Colon (tissue), 2 donors: ENCODE data around the gene MIB1.

Experiments used
- FAIRE-seq: peaks from 2 replicates; lab custom pipeline; 2012; peaks lifted over from hg19 to GRCh38; lab: Jason Lieb, UNC
- donor health status: control.
- donor health status: control.

Gene MIB1

GRCh38 chr18:21815101-21815500, 74.5 kb downstream of the MIB1 start:
- no peak for FAIRE-seq

- FAIRE-seq = peak; percentile 53
These were observed 79.6 kb downstream of the MIB1 start for GRCh38 chr18:21820033-21820810.

DNA sequence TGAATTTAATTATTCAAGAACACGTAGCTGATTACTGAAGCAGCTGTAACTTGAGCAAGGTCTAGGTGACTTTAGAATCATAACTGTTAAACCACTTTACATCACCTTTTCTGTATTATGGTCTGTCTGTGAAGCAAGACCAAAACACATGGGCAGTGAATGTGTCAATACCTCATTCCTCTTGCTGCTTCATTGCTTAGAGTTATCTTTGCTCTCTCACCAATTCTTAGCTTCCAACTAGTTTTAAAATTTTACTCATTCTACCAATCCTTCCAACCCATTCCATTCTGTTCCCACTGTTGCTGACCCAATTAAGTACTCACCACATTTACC, 80.2 kb downstream of the MIB1 start:
- no peak for FAIRE-seq

DNA sequence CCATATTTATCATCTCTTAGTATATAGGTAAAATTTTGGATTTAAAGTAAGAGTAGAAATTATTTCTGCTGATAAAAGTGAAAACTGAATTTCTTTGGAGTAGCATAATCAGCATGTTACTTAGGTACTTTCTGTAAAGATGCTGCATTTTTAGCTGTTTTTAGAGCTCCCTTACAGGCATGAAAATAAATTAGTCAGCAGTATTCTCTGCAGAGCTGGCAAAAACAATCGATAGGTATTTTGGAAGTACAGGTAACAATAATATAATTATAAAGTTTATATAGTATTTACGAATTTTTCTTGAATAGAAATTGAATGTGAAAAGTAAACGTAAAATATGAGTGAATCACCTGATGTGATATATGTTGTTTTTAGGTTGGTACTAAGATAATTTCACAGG, 83.3 kb downstream of the MIB1 start:
- FAIRE-seq = no peak

DNA sequence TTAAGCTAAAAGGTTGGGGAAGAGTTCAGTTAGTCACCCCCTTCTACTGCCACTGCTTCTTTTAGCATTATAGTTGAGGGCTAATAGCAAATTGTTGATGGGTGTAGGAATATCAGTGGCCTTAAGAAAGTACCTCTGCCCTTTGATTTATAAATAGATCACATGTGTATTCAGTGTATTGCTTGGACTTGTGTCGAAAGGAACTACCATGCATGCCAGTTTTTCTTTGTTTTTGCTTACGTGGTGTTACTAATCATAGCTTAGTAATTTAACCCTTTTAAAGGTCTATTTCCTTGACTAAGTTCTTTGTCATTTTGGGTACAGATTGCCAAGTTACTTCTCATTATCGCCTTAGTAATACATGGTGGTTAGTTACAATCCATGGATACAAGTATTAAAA, 85.6 kb downstream of the MIB1 start:
- FAIRE-seq = no peak

GRCh38 chr18:21826641-21827302, 86.2 kb downstream of the MIB1 start:
- FAIRE-seq = no peak

GRCh38 chr18:21830532-21830931, 89.9 kb downstream of the MIB1 start:
- FAIRE-seq = no peak

- FAIRE-seq = no peak
These were observed 90.8 kb downstream of the MIB1 start for GRCh38 chr18:21831413-21831831.

GRCh38 chr18:21833604-21834298, 93.2 kb downstream of the MIB1 start:
- FAIRE-seq = no peak

- no peak for FAIRE-seq
These were observed 93.7 kb downstream of the MIB1 start for GRCh38 chr18:21834299-21834660.

DNA sequence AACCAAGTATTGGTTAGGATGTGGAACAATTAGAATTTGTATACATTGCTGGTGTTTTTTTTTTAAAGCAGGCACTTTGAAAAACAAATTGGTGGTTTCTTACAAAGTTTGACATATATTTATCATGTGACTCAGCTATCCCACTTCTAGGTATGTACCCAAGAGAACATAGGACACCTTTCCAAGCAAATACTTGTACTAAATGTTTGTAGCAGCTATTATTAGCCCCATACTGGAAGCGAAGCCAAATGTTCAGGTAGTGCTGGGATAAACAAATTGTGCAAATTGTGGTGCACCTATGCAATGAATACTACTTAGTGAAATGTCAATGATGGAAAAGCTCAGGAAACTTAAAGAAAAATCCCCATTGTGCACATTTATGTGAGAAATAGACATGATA, 101.0 kb downstream of the MIB1 start:
- no peak for FAIRE-seq

DNA sequence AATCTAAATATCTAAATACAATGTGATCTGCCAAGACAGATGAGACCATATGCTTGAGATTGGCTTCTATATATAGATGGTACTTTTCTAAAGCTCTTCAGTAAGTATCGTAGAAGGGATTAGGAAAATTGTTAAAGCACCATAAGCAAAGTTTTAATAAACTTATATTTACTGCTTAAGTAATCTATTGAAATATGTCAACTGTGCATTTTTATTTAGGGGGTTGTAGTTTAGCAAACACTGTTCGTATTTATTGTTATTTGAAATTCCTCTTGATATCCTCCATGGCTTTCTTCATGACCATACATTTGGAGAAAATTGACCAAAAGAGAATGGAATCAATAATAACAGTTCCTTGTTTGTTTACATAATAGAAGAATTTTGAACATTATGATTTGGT, 102.7 kb downstream of the MIB1 start:
- FAIRE-seq = no peak

DNA sequence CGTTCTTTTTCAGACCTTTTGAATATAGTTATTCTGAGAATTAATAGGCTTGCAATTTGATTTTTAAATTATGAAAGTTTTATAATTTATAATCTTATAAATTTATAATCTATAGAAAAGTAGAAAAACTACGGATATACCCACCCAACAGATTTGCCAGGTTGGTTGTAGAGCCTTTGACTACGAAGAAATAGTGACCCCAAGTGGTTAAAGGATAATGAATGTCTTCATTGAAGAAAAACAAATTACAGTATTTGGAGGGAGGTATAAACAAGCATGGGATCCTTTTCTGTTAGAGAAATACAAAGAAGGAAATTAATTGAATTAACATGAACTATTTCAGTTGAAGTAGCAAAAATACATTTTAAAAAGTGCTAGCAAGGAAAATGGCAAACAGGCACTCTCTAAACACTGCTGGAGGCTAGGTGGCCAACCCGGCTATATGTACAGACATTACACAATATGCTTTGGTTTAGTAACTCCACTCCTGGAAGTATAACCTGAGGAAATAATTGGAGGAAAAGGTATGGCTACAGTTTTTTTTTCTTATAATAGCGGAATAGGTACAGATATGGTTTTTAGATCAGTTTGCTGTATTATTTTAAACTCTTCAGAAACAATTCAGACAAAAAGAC, 110.9 kb downstream of the MIB1 start:
- FAIRE-seq = peak; percentile 10

- no peak for FAIRE-seq
These were observed 112.4 kb downstream of the MIB1 start for GRCh38 chr18:21853016-21853415.

DNA sequence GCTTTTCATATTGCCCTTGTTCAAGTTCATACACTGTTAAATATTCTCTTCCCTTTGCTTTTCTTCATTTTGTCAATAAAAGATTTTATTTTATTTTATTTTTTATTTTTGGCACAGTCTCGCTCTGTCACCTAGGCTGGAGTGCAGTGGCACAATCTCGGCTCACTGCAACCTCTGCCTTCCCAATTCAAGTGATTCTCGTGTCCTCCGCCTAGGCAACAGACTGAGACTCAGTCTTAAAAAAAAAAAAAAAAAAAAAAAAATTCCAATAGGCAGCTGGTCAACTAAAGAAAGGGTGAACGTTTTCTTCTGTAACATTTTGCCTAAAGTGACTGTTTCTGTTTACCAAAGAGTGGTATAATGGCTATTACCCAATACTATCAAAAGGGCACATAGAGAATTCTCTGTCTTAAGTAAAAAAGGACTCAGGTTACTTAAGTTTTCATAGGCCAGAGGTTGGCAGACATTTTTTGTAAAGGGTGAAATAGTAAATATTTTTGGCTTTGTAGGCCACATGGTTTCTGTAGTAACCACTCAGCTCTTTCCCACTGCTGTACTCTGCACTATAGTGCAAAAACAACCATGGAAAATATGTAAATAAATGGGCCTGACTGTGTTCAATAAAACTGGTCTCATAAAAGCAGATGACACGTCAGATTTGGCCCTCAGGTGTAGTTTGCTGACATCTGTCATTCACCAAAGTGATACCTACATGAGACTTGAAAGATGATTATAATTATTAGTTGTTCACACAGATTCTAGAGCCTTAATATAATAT, 113.4 kb downstream of the MIB1 start:
- FAIRE-seq = no peak

GRCh38 chr18:21855432-21855831, 114.8 kb downstream of the MIB1 start:
- no peak for FAIRE-seq

GRCh38 chr18:21857871-21858270, 117.3 kb downstream of the MIB1 start:
- FAIRE-seq = no peak

GRCh38 chr18:21858544-21858943, 118.0 kb downstream of the MIB1 start:
- FAIRE-seq = no peak

DNA sequence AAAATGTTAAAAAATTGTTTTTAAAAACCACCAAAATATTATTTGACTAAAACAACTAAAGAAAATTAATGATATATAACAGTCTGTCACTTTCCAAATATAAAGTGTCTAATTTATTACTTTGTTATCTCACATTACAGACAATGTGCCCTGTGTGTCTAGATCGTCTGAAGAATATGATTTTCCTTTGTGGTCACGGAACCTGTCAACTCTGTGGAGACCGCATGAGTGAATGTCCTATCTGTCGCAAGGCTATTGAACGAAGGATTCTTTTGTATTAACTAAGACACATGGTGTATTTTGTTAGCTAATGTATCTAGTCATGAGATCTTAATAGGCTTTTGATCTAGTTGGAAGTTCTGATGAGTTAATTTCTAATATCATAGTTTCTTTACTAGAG, 123.8 kb downstream of the MIB1 start:
- no peak for FAIRE-seq

DNA sequence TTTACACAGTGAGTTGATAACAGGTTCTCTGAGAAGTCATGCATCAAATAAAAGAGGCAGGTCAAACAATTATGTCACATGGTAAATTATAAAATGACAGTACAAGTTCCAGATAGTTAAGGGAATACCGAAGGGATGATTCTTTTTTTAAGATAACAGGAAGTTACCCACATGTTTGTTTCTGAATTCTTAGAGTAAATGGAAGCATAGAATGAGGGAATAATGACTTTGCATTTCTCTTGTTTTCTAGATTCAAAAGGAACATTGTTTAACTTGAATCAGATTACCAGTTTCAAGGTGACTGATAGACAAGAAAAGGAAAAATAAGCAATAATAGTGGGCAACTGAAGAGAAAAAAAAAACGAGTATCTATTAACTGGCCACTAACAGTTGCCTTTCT, 124.5 kb downstream of the MIB1 start:
- no peak for FAIRE-seq

GRCh38 chr18:21868770-21869169, 128.2 kb downstream of the MIB1 start:
- no peak for FAIRE-seq

DNA sequence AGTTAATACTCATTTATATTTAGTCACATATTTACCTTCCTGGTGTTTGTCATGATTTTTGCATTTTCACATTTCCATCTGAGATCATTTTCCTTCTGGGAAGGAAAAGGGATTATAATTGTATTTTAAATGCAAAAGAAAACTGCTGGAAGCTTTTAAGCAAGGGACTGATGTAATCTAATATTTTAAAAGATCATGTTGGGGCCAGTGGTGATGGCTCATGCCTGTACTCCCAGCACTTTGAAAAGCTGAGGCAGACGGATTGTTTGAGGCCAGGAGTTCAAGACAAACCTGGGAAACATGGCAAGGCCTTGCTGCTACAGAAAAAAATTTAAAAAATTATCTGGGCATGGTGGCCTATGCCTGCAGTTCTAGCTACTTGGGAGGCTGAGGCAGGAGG, 149.0 kb downstream of the MIB1 start:
- no peak for FAIRE-seq
